Activated CD8-positive, alpha-beta T cell treated with anti-CD3 and anti-CD28 coated beads for 36 hours (primary cell): ENCODE data around the gene SCPEP1. TPM values are rescaled to one million over a fixed set of nuclear protein-coding genes. Genes with fewer than 3 reads are reported as not detected.

Source experiments
- ATAC-seq: fragments of 200-7000 bp; cut with Tn5 transposase; one replicate; pipeline ENCODE4 v1.10.0; 2021; ENCODE audit warnings: mild to moderate bottlenecking, moderate library complexity
- CTCF ChIA-PET: fragments of 350-600 bp; sonication (Branson Sonifier 250); formaldehyde crosslinking; loops from one replicate; lab custom pipeline; 2021; ENCODE audit warnings: antibody characterized with exemption; lab: Charles Lee
- POLR2A ChIA-PET: fragments of 350-600 bp; sonication (Branson Sonifier 250); formaldehyde crosslinking; loops from one replicate; lab custom pipeline; 2021; ENCODE audit warnings: antibody characterized with exemption; lab: Charles Lee
- DNase-seq: peaks from one replicate; pipeline ENCODE4 v3.0.0-alpha.2; 2020
- H3K27ac Mint-ChIP-seq: one replicate; pipeline ENCODE4 v1.8.0; 2021; ENCODE audit warnings: mild to moderate bottlenecking, mixed read lengths
- H3K27me3 Mint-ChIP-seq: one replicate; pipeline ENCODE4 v1.8.0; 2021; ENCODE audit warnings: mixed read lengths
- H3K36me3 Mint-ChIP-seq: one replicate; pipeline ENCODE4 v1.8.0; 2021; ENCODE audit warnings: low read depth, mixed read lengths
- H3K4me1 Mint-ChIP-seq: one replicate; pipeline ENCODE4 v1.8.0; 2021; ENCODE audit warnings: low read depth, mixed read lengths
- H3K4me3 Mint-ChIP-seq: one replicate; pipeline ENCODE4 v1.8.0; 2021; ENCODE audit warnings: mild to moderate bottlenecking, moderate library complexity, mixed read lengths
- H3K9me3 Mint-ChIP-seq: one replicate; pipeline ENCODE4 v1.8.0; 2021; ENCODE audit warnings: mixed read lengths
- intact Hi-C: fragments of 100-400 bp; cut with micrococcal nuclease; formaldehyde crosslinking; loops from one replicate; pipeline ENCODE4 v1.10.0; 2022
- total RNA-seq, 2 experiments: library from RNA; stranded (reverse); gene quantifications; one replicate each; pipeline ENCODE4 v1.2.3, GENCODE V29; 2021
- TF ChIP-seq, protein P1 (sequence below): fragments of 200-600 bp; IDR thresholded peaks from one replicate; pipeline ENCODE4 v1.8.0; 2022; ENCODE audit warnings: antibody characterized with exemption, mild to moderate bottlenecking

The SCPEP1 gene
- total RNA-seq, 2 experiments from 2014 or later: 16.0 to 17.8 TPM

DNA sequence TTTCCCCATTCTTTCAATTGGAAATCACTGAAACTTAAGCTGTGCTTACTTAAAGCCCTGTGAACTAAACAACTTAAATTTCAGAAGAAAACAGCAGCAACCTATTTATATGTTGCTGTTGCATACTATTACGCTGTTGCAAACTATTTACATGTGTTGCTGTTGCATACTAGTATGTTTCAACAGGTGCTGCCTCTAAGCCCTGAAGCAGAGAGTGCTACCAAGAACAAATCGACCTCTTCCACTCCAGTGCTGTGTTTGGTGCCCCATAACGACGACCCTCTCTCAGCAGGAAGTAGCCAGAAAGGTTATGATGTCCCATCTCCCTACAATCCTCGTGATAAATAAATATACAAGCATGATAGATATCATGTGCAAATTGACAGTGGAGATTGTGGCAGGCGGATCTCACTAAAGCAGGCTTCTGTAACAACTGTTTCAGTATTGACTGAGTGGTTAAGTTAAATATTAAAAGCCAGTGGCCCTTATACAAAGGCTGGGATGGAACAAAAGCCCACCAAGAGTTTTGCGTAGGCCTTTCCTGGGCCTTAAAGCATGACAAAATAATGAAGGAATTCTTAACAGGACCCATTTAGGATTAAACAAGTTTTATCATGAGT lies 5.7 kb upstream of the SCPEP1 start:
- TF ChIP-seq, protein P1, sequence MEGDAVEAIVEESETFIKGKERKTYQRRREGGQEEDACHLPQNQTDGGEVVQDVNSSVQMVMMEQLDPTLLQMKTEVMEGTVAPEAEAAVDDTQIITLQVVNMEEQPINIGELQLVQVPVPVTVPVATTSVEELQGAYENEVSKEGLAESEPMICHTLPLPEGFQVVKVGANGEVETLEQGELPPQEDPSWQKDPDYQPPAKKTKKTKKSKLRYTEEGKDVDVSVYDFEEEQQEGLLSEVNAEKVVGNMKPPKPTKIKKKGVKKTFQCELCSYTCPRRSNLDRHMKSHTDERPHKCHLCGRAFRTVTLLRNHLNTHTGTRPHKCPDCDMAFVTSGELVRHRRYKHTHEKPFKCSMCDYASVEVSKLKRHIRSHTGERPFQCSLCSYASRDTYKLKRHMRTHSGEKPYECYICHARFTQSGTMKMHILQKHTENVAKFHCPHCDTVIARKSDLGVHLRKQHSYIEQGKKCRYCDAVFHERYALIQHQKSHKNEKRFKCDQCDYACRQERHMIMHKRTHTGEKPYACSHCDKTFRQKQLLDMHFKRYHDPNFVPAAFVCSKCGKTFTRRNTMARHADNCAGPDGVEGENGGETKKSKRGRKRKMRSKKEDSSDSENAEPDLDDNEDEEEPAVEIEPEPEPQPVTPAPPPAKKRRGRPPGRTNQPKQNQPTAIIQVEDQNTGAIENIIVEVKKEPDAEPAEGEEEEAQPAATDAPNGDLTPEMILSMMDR: no peak
- intact Hi-C loops: no loop called here
- Mint-ChIP-seq H3K4me1 (peaks cover 6% of the 10 kb centered on the region), H3K9me3 (no peaks in the 10 kb centered on the region), H3K27ac (no peak overlapping the region), H3K27me3 (no peaks in the 10 kb centered on the region), H3K4me3 (no peak overlapping the region), H3K36me3 (no peaks in the 10 kb centered on the region)
- ATAC-seq (no peak), DNase-seq (no peak)
- ChIA-PET CTCF (interaction anchor here (0.6 kb wide), 1 partner anchor 130 kb away, joined by 3 read pairs; no protein-coding TSS in a partner anchor), POLR2A (interaction anchor here (0.6 kb wide), 1 partner anchor 21 kb away, joined by 3 read pairs; no protein-coding TSS in a partner anchor)

DNA sequence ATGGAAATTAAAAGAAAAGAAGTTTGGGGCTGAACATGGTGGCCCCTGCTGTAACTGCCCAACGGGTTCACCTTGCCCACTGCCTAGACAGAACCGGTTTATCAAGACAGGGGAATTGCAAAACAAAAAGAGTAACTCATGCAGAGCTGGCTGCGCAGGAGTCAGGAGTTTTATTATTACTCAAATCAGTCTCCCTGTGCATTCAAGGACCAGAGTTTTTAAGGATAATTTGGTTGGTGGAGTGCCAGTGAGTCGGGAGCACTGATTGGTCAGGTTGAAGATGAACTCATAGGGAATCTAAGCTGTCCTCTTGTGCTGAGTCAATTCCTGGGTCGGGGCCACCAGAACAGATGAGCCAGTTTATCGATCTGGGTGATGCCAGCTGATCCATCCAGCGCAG lies 4.4 kb upstream of the SCPEP1 start:
- Mint-ChIP-seq H3K27ac (no peak overlapping the region), H3K4me1 (peaks cover 9% of the 10 kb centered on the region), H3K36me3 (no peaks in the 10 kb centered on the region), H3K9me3 (no peaks in the 10 kb centered on the region), H3K4me3 (no peak overlapping the region), H3K27me3 (no peaks in the 10 kb centered on the region)
- ChIA-PET POLR2A (interaction anchor here (0.6 kb wide), 1 partner anchor 139 kb away, joined by 4 read pairs; no protein-coding TSS in a partner anchor), CTCF (no interaction called here)
- DNase-seq: no peak
- intact Hi-C loops: no loop called here
- ATAC-seq: no peak
- TF ChIP-seq, protein P1: no peak

DNA sequence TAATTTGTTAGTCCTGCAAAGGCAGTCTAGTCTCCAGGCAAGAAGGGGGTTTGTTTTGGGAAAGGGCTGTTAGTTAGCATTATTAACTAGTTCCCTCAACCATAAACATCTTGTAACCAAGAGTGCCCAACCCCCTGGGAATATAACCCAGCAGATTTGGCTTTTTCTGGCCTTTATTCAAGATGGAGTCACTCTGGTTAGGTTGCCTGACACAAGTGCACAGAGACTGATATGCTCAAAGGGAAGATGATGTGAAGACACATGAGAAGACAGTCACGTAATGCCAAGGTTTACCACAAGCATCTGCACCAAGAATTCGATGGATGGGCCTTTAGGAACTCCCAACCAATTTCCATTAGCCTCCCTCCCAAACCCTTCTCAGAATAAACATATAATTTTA lies 3.9 kb upstream of the SCPEP1 start:
- DNase-seq (no peak), ATAC-seq (no peak)
- H3K4me3 Mint-ChIP-seq: no peak overlapping the region
- TF ChIP-seq, protein P1: no peak
- H3K9me3 Mint-ChIP-seq: no peaks in the 10 kb centered on the region
- no peaks in the 10 kb centered on the region for H3K27me3 Mint-ChIP-seq
- peaks cover 14% of the 10 kb centered on the region for H3K4me1 Mint-ChIP-seq
- H3K36me3 Mint-ChIP-seq: no peaks in the 10 kb centered on the region
- no peak overlapping the region for H3K27ac Mint-ChIP-seq
- POLR2A ChIA-PET: interaction anchor here (0.6 kb wide), 1 partner anchor 139 kb away, joined by 4 read pairs; no protein-coding TSS in a partner anchor
- intact Hi-C loops: no loop called here
- CTCF ChIA-PET: no interaction called here

DNA sequence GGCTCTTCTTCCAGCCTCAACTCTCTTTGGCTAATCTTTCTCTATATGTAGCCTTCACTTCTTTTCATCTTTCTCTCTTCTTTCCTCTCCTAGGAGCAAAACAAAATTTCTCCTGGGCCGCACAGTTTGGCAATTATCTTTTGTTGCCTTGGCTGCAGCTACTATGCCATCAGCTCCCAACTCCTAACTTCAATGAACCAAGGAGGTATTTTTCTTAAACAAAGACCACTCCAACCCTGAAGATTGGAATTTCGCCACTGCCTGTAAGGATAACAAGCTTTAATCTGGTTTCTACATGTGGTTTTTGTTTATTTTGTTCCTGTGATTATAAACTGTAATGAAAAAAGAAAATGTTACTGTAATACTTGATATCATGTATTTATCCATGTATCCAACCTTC lies 2.3 kb upstream of the SCPEP1 start:
- Mint-ChIP-seq H3K36me3 (no peaks in the 10 kb centered on the region), H3K27ac (no peak overlapping the region), H3K4me3 (no peak overlapping the region), H3K27me3 (no peaks in the 10 kb centered on the region), H3K4me1 (peaks cover 18% of the 10 kb centered on the region), H3K9me3 (no peaks in the 10 kb centered on the region)
- no peak for DNase-seq
- TF ChIP-seq, protein P1: no peak
- ChIA-PET POLR2A (interaction anchor here (0.6 to 1.2 kb wide), 2 partner anchors 10 to 603 kb away, joined by 3 to 4 read pairs; no protein-coding TSS in a partner anchor), CTCF (interaction anchor here (1.2 kb wide), 1 partner anchor 8 kb away, joined by 3 read pairs; no protein-coding TSS in a partner anchor)
- no peak for ATAC-seq
- intact Hi-C loops: no loop called here

DNA sequence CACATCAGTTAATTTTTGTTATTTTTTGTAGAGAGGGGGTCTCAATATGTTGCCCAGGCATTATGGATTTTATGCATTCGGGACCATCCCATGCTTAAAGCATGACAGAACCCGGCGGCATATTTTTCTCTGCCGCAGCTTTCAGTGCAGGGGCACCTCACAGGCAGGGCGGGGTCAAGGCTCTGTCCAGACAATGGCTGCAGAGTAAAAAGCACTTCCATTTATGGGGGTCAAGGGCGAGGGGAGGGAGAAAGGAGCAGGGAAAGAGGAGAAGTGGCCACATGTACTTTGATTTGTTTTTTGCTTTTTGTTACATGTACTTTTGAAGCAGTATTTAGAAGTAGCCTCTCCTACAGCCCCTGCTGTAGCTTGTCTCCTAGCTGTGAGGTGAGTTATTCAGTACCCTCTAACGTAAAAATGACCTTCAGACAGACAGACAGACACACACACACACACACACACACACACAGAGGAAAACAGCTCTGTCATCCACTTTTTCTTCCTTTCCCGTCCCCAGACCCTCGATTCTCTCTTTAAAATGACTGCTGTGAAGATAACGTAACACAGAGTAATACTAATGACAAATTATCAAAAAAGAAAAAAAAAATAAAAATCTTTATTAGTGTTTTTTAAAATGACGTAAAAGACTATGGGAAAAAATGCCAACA lies 856 bp upstream of the SCPEP1 start:
- ATAC-seq (no peak), DNase-seq (no peak)
- intact Hi-C loops: no loop called here
- CTCF ChIA-PET: interaction anchor here (1.1 to 2.3 kb wide), 5 partner anchors 10 to 157 kb away, joined by 3 to 8 read pairs (median 3); partner anchors contain the start of gene COIL
- Mint-ChIP-seq H3K9me3 (no peaks in the 10 kb centered on the region), H3K36me3 (no peaks in the 10 kb centered on the region), H3K4me3 (peak overlapping the region; percentile 59), H3K27me3 (no peaks in the 10 kb centered on the region), H3K27ac (no peak overlapping the region), H3K4me1 (peaks cover 18% of the 10 kb centered on the region)
- TF ChIP-seq, protein P1: no peak
- POLR2A ChIA-PET: interaction anchor here (1.5 to 2.2 kb wide), 2 partner anchors 22 to 63 kb away, joined by 4 to 5 read pairs; partner anchors contain the start of gene TRIM25
